NCI-H2107 treated with DMSO at 0.1 percent for 48 hours (cell line): ENCODE data around the gene LRRC70.
A peak's percentile ranks its signal among the peaks of the same experiment; 100 is the strongest.

Experiments used
- DNase-seq: peaks from one replicate; lab custom pipeline; 2025; ENCODE audit not compliant: unreplicated experiment; lab: John Stamatoyannopoulos, UW

Gene LRRC70

GRCh38 chr5:62575066-62575465 is 3.6 kb upstream of the LRRC70 start:
- DNase-seq = no peak

- DNase-seq = no peak
These were observed 3.1 kb upstream of the LRRC70 start for GRCh38 chr5:62575489-62575888.

GRCh38 chr5:62576570-62577170 is 1.9 kb upstream of the LRRC70 start:
- DNase-seq = no peak

DNA sequence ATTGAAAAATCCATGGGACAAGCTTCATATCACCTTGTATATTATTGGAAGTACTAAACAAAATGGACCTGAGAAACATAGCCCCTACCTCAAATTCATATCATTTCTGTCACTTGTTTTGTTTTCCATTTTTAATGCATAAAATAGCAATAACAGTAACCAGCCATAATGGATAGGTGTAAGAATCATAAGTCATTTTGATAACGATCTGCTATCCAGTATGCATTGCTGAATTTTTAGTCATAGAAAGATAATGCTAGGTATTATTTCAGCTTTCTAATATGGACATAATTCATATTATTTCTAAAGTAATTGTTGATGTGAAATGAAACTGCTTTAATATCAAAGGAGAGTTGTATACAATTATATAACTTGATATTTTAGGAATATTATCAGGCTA is 1.1 kb upstream of the LRRC70 start:
- DNase-seq = no peak

DNA sequence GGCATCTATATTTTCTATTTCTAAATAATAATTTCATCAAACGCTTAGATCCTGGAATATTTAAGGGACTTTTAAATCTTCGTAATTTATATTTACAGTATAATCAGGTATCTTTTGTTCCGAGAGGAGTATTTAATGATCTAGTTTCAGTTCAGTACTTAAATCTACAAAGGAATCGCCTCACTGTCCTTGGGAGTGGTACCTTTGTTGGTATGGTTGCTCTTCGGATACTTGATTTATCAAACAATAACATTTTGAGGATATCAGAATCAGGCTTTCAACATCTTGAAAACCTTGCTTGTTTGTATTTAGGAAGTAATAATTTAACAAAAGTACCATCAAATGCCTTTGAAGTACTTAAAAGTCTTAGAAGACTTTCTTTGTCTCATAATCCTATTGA is 1.1 kb downstream of the LRRC70 start:
- no peak for DNase-seq

DNA sequence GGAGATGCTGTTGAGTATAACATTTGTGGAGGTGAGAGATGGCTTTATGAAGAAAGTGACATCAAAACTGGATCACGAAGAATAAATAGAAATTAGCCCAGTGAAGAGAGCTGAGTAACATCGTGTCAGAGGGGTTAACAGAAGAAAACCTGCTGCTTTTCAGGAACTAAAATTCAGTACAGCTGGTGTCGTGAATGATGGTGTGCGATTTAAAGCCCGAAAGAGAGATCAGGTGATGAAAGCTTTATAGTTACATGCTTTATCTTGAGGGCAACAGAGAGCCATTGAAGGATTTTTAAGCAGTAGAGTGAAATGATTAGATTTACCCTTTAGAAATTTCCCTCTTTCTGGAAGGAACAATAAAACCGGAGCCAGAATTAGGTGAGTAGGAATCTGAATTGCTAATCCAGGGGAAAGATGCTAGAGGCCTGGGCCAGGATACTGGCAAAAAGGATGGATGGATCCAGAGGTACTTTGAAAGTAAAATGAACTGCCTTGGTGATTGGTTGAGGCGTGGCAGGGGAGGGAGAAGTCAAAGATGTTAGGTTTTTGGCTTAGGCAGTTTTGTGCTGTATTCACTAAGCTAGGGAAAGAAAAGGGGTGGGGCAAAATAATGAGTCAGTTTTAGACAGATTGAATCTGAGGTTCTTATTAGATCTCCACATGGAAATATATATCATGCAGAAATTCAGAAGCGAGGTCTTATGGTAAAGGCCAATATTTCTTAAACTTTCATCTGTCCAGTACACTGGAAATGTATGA is 3.4 kb downstream of the LRRC70 start:
- no peak for DNase-seq

- no peak for DNase-seq
These were observed 5.8 kb downstream of the LRRC70 start for GRCh38 chr5:62584391-62584790.

DNA sequence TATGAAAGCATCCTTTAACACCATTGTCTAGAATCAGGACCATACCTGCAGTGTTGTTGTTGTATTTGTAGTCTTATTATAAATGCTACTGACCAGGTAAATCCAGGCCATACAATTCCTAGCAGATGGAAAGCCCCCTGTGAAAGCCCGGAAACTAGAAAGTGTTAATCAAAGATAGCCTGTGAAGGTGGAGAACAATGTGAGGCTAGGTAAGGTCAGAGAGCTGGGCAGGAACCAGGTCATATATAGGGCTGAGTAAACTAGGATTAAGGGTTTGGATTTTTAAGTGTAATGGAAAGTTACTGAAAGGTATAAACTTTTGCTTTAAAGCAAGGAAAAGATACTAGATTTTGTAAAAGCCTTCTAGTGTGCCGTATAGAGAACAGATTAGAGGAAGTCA is 6.7 kb downstream of the LRRC70 start:
- no peak for DNase-seq

- DNase-seq = no peak
These were observed 7.1 kb downstream of the LRRC70 start for GRCh38 chr5:62585751-62586150.

DNA sequence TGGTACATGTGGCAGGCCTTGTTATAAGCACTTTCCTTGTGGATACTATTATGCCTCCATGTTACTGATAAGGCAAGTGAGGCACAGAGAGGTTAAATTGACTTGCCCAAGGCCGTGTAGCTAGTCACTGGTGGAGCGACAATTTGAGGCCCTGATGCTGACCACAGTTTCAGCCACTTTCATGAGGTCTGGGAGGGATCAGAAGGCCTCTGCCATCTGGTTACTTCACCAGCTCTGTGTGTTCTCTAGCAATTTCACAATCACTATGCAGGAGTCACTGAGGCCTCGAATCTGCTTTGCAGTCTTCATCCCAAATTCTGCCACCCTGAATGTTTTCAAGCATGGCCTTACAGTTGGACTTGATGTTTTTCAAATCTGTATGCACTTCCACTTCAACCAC is 9.1 kb downstream of the LRRC70 start:
- DNase-seq = no peak

DNA sequence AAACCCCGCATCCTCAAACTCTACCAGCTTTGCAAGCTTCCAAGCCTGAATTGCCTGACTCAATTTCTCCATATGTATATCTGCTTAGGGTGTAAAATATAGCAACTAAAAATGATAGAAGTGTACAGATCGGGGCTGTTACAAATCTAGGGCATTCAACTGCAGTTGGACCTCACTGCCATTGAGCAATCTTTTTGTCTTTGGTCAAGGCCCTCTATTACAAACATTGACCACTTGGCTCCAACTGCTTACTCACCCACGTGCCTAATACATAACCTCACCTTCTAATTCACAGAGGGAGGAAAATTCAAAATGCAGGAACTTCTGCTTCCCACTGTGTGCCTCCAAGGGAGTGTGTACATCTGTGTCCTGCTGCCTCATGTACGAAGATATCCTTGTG is 10.0 kb downstream of the LRRC70 start:
- no peak for DNase-seq

DNA sequence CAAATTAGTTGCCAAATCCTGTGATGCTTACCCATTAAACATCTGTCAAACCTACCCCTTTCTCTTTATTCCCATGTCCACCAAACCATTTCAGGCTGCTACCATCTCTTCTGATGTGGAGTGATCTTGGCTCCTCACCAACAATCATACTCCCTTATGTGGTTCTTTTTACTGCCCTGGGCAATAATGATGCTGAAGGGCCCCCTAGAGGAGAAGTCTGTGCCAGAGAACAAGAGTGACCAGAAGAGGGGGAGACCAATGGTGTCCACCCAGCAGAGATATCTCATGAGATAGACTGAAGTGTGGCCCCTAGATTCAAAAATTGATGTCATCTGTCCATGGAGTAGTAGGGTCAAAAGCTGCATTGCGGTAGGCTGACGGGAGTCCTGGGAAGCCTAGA is 10.9 kb downstream of the LRRC70 start:
- DNase-seq = no peak

DNA sequence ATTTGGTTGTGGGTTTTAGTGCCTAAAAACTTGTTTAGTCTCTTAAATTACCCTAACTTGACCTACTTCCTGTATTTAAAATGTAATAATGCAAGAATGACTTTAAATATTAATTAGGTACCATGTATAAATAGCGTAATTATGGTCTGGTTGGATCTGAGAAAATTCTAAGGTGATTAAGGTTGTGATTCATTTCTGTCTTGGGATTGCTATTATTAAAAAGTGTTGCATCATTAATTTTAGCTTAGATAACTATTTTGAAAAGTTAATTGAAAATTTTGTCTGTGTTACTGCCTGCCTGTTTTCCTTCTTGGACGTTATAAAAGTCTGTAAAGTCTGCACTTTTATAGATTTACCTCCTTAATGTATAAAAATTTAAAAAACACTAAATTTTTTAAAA is 11.8 kb downstream of the LRRC70 start:
- no peak for DNase-seq

GRCh38 chr5:62592558-62592957 is 13.9 kb downstream of the LRRC70 start:
- DNase-seq = no peak

DNA sequence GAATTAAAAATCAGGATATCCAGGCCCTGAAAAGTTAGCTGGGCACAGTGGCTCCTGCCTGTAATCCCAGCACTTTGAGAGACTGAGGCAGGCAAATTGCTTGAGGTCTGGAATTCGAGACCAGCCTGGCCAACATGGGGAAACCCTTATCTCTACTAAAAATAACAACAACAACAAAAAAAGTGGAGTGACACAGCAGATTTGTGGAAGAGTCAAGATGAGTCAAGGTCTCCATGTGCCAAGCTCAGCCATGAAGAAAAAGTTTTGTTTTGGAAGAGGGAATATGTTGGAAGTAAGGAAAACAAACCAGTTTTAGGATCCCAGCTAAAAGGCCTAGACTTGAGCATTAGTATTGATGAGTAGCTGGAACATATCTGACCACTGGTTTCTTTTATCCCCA is 14.7 kb downstream of the LRRC70 start:
- DNase-seq = no peak

- DNase-seq = no peak
These were observed 15.9 kb downstream of the LRRC70 start for GRCh38 chr5:62594364-62594984.

DNA sequence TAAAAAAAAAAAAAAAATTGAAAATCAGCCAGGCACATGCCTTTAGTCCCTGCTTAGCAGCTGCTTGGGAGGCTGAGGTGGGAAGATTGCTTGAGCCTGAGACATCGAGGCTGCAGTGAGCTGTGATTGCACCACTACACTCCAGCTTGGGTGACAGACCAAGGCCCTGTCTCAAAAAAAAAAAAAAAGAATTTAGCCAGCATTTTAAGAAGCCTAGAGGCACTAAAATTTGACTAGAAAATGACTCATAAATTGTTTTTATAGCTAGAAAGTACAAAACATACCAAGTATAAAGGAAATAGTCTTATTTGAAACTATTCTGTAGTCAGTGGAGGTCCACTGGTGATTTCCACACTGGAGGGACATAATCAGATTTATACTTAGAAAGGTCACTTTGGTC is 17.5 kb downstream of the LRRC70 start:
- no peak for DNase-seq

DNA sequence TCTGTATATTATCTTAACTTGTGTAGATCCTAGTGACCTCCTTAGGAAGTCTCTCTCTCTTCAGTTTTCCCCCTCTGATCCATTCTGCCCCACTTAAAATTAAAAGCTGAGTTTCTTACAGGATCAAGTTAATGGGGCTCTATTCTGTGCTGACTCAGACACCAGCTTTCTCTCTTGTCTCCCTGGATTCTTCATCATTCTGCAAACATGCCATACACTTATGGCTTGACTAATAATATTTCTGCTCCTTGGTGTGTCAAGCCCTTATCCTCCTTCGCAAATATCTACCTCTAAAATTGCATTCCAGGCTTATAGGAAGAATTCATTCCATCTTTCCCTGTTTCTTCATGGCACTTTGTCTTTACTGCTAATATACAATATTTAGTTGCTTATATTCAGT is 18.1 kb downstream of the LRRC70 start:
- DNase-seq = no peak

DNA sequence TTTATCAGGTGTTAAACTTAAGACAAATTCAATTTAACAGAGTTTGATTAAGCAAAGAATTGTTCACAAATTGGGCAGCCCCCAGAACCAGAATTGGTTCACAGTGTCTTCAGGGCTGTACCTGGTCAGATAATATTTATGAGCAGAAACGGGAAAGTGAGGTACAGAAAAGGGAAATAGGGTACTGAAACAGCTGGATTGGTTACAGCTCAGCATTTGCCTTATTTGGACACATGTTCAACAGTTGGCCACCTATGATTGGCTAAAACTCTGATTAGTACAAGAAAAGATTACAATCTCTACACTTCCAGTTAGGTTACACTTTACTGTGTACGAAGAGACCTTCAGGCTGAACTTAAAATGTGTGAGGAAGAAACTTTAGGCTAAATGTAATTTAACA is 18.7 kb downstream of the LRRC70 start:
- DNase-seq = no peak

- DNase-seq = peak; percentile 17
These were observed 22.1 kb downstream of the LRRC70 start for GRCh38 chr5:62600560-62601252.

DNA sequence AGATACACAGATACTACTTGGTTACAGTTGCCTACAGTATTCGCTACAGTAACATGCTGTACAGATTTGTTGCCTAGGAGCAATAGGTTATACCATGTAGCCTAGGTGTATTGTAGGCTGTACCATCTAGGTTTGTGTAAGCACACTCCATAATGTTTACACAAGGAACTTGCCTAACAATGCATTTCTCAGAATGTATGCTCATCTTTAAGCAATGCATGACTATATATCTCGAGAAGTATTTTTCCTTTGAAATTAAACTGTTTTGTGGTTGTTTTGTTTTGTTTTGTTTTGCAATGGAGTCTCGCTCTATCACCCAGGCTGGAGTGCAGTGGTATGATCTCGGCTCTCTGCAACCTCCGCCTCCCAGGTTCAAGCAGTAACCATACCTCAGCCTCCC is 25.3 kb downstream of the LRRC70 start:
- no peak for DNase-seq

- no peak for DNase-seq
These were observed 27.0 kb downstream of the LRRC70 start for GRCh38 chr5:62605638-62606037.
